Naive B cell (primary cell): Measurements from ENCODE around the gene CCDC190. TPM values are rescaled to one million over a fixed set of nuclear protein-coding genes. Genes with fewer than 3 reads are reported as not detected.
"Not testable (repeated sequence)": the region's sequence is repeated elsewhere in the genome, so short reads cannot be mapped to it uniquely, and the experiment has no call there.

Experiments used
- ATAC-seq, 2 donors: fragments of 150-1000 bp; cut with Tn5 transposase; 2 replicates each; pipeline ENCODE4 v1.10.0; 2021; ENCODE audit warnings: low read depth in 2 of 2, mild to moderate bottlenecking in 2 of 2, moderate library complexity in 2 of 2
- DNase-seq: peaks from one replicate; pipeline ENCODE4 v3.0.0; 2022
- H3K27ac Mint-ChIP-seq, 6 donors: one replicate each; pipeline ENCODE4 v1.8.0; 2020 to 2022; ENCODE audit warnings: mild to moderate bottlenecking in 6 of 6, mixed read lengths in 6 of 6, moderate library complexity in 5 of 6, inconsistent platforms in 2 of 6
- H3K27me3 Mint-ChIP-seq, 3 donors: one replicate each; pipeline ENCODE4 v1.8.0; 2021 to 2022; ENCODE audit warnings: mixed read lengths in 3 of 3, mild to moderate bottlenecking in 1 of 3
- H3K36me3 Mint-ChIP-seq, 2 donors: one replicate each; pipeline ENCODE4 v1.8.0; 2020 to 2022; ENCODE audit warnings: mixed read lengths in 2 of 2, inconsistent platforms in 1 of 2, mild to moderate bottlenecking in 1 of 2
- H3K4me1 Mint-ChIP-seq, 3 donors: one replicate each; pipeline ENCODE4 v1.8.0; 2020 to 2022; ENCODE audit warnings: mixed read lengths in 3 of 3, inconsistent platforms in 1 of 3, mild to moderate bottlenecking in 1 of 3, moderate library complexity in 1 of 3
- H3K4me3 Mint-ChIP-seq, 8 donors: one replicate each; pipeline ENCODE4 v1.8.0; 2020 to 2022; ENCODE audit warnings: mild to moderate bottlenecking in 8 of 8, mixed read lengths in 8 of 8, moderate library complexity in 8 of 8, inconsistent platforms in 2 of 8
- H3K9me3 Mint-ChIP-seq, 7 donors: one replicate each; pipeline ENCODE4 v1.8.0; 2020 to 2022; ENCODE audit warnings: mixed read lengths in 7 of 7, mild to moderate bottlenecking in 5 of 7, inconsistent platforms in 2 of 7, moderate library complexity in 1 of 7
- polyA plus RNA-seq, 6 donors: library from polyadenylated mRNA; unstranded; fragments of 300-500 nt; fragmentation: Illumina TruSeq; gene quantifications; one replicate each; pipeline ENCODE4 v1.2.3, GENCODE V29; 2021; ENCODE audit warnings: low read depth in 6 of 6

The CCDC190 gene
- polyA plus RNA-seq, 6 donors from 2014 or later: not detected

GRCh38 chr1:162807503-162807902 lies 53.5 kb downstream of the CCDC190 start:
- not testable (repeated sequence) for DNase-seq, H3K4me3 Mint-ChIP-seq, H3K27ac Mint-ChIP-seq, ATAC-seq, H3K9me3 Mint-ChIP-seq, H3K4me1 Mint-ChIP-seq, H3K27me3 Mint-ChIP-seq
- peaks cover 7 to 27% of the 10 kb centered on the region in 2 donors for H3K36me3 Mint-ChIP-seq

Other genes with a start within 250 kb of the CCDC190 start
- gene DDR2, start 228.7 kb downstream of the CCDC190 start, polyA plus RNA-seq: not detected
- 10 to 100 TPM in 5 of 6 donors, 1 to 10 TPM in 1; 7.7 to 30.5 (median 20.8) TPM for gene HSD17B7, start 70.5 kb downstream of the CCDC190 start, polyA plus RNA-seq
- gene RGS4, start 208.2 kb upstream of the CCDC190 start, polyA plus RNA-seq: not detected